A673 (cell line): ENCODE measurements around the gene SLC12A7.

Experiments used
- CTCF ChIP-seq: fragments of 300-800, 200-600 bp; sonication (generic); conservative IDR thresholded peaks from 2 replicates; pipeline ENCODE4 v1.5.1; 2017; ENCODE audit warnings: low read depth, mild to moderate bottlenecking, antibody characterized with exemption, low read length, moderate library complexity, mixed read lengths
- EZH2 ChIP-seq: fragments of 200-600 bp; sonication (generic); IDR thresholded peaks from 2 replicates; pipeline ENCODE4 v1.6.1; 2017; ENCODE audit warnings: borderline replicate concordance, low read depth, mild to moderate bottlenecking, mixed read lengths, antibody characterized with exemption, low read length; ENCODE audit not compliant: poor library complexity, severe bottlenecking

GRCh38 chr5:1136814-1137213, 25.0 kb upstream of the SLC12A7 start:
- TF ChIP-seq EZH2 (no peak), CTCF (no peak)
